Mucosa of rectum (tissue), 2 donors: Measurements from ENCODE around the gene GNG7.
"Not testable (repeated sequence)": the region's sequence is repeated elsewhere in the genome, so short reads cannot be mapped to it uniquely, and the experiment has no call there.

ENCODE experiments used
- H3K27ac ChIP-seq, 2 donors: one replicate each; pipeline ENCODE4 v1.7.0; 2013; ENCODE audit warnings: inconsistent platforms in 2 of 2, low read depth in 2 of 2, low read length in 2 of 2
- H3K27me3 ChIP-seq, 2 donors: one replicate each; pipeline ENCODE4 v1.7.0; 2013; ENCODE audit warnings: low read length in 2 of 2; ENCODE audit not compliant: control insufficient read depth in 2 of 2, insufficient read depth in 2 of 2
- H3K36me3 ChIP-seq, 2 donors: one replicate each; pipeline ENCODE4 v1.7.0; 2013; ENCODE audit warnings: low read length in 2 of 2; ENCODE audit not compliant: control insufficient read depth in 2 of 2, insufficient read depth in 2 of 2
- H3K4me1 ChIP-seq, 2 donors: one replicate each; pipeline ENCODE4 v1.7.0; 2013; ENCODE audit warnings: low read length in 2 of 2, mild to moderate bottlenecking in 1 of 2; ENCODE audit not compliant: control insufficient read depth in 2 of 2, insufficient read depth in 2 of 2
- H3K4me3 ChIP-seq, 2 donors: one replicate each; pipeline ENCODE4 v1.7.0; 2013; ENCODE audit warnings: low read length in 2 of 2
- H3K9ac ChIP-seq, 2 donors: one replicate each; pipeline ENCODE4 v1.7.0; 2013; ENCODE audit warnings: low read length in 2 of 2, low read depth in 1 of 2, mild to moderate bottlenecking in 1 of 2
- H3K9me3 ChIP-seq, 2 donors: one replicate each; pipeline ENCODE4 v1.7.0; 2013; ENCODE audit warnings: low read length in 2 of 2; ENCODE audit not compliant: control insufficient read depth in 2 of 2
- donor health status: healthy.
- donor health status: Normal muscosa, but diverticular disease.

GNG7 gene

GRCh38 chr19:2713170-2713569 lies 10.7 kb upstream of the GNG7 start:
- not testable (repeated sequence) for H3K9ac ChIP-seq

GRCh38 chr19:2711875-2712205 lies 9.3 kb upstream of the GNG7 start:
- H3K9ac ChIP-seq, result no peak overlapping the region
- H3K4me3 ChIP-seq, result no peak overlapping the region
- H3K4me1 ChIP-seq, result no peaks in the 10 kb centered on the region
- no peaks in the 10 kb centered on the region for H3K36me3 ChIP-seq
- H3K9me3 ChIP-seq, result peaks cover 0 to 4% of the 10 kb centered on the region in 2 donors
- H3K27ac ChIP-seq, result no peak overlapping the region
- H3K27me3 ChIP-seq, result no peaks in the 10 kb centered on the region

More at GRCh38 chr19:2713170-2713569, 10.7 kb upstream of the GNG7 start:
- not testable (repeated sequence) for H3K9me3 ChIP-seq, H3K4me1 ChIP-seq, H3K27me3 ChIP-seq, H3K36me3 ChIP-seq, H3K27ac ChIP-seq, H3K4me3 ChIP-seq

GRCh38 chr19:2711172-2711874 lies 8.8 kb upstream of the GNG7 start:
- no peaks in the 10 kb centered on the region for H3K27me3 ChIP-seq
- peak overlapping the region in 1 of 2 donors; percentile 23 for H3K27ac ChIP-seq
- H3K36me3 ChIP-seq, result no peaks in the 10 kb centered on the region
- no peak overlapping the region for H3K4me3 ChIP-seq
- H3K9me3 ChIP-seq, result peaks cover 0 to 4% of the 10 kb centered on the region in 2 donors
- no peaks in the 10 kb centered on the region for H3K4me1 ChIP-seq
- no peak overlapping the region for H3K9ac ChIP-seq

DNA sequence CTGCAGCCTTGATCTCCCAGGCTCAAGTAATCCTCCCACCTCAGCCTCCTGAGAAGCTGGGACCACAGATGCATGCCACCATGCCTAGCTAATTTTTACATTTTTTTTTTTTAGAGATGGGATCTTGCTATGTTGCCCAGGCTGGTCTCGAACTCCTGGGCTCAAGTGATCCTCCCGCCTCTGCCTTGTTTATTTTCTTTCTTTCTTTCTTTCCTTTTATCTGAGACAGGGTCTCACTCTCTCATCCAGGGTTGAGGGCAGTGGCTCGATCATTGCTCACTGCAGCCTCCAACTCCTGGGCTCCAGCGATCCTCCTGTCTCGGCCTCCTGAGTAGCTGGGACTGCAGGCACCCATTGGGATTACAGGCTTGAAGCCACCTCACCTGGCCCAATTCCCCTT lies 3.8 kb upstream of the GNG7 start:
- Histone ChIP-seq H3K9me3 (no peaks in the 10 kb centered on the region), H3K4me3 (no peak overlapping the region), H3K4me1 (peaks cover 0 to 5% of the 10 kb centered on the region in 2 donors), H3K27ac (no peak overlapping the region), H3K27me3 (no peaks in the 10 kb centered on the region), H3K36me3 (no peaks in the 10 kb centered on the region), H3K9ac (no peak overlapping the region)

GRCh38 chr19:2703691-2704216 lies 1.3 kb upstream of the GNG7 start:
- Histone ChIP-seq H3K27me3 (no peaks in the 10 kb centered on the region), H3K9ac (no peak overlapping the region), H3K36me3 (no peaks in the 10 kb centered on the region), H3K27ac (no peak overlapping the region), H3K4me1 (peaks cover 0 to 5% of the 10 kb centered on the region in 2 donors), H3K4me3 (no peak overlapping the region), H3K9me3 (no peaks in the 10 kb centered on the region)

DNA sequence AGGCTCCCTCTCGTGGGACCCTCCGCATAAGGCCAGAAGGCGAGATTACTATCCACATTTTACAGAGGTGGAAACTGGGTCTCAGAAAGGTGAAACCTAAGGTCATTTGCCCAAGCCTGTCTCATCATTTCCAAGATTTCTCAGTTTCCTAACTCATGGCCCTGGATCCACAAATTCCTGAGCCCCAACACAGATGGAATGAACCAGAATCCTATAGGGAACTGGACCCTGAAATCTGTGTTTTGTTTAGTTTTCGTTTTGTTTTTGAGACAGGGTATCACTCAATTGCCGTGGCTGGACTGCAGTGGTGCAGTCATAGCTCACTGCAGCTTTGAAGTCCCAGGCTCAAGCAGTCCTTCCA lies 563 bp upstream of the GNG7 start:
- Histone ChIP-seq H3K4me3 (peak overlapping the region; percentile 25 to 64), H3K27ac (no peak overlapping the region), H3K27me3 (no peaks in the 10 kb centered on the region), H3K9ac (peak overlapping the region in 1 of 2 donors; percentile 14), H3K36me3 (no peaks in the 10 kb centered on the region), H3K4me1 (peaks cover 0 to 5% of the 10 kb centered on the region in 2 donors), H3K9me3 (no peaks in the 10 kb centered on the region)

- peak overlapping the region; percentile 11 to 59 for H3K4me3 ChIP-seq
- no peaks in the 10 kb centered on the region for H3K9me3 ChIP-seq
- peak overlapping the region in 1 of 2 donors; percentile 63 for H3K9ac ChIP-seq
- H3K4me1 ChIP-seq, result peaks cover 0 to 5% of the 10 kb centered on the region in 2 donors
- H3K36me3 ChIP-seq, result no peaks in the 10 kb centered on the region
- H3K27me3 ChIP-seq, result no peaks in the 10 kb centered on the region
- peak overlapping the region in 1 of 2 donors; percentile 32 for H3K27ac ChIP-seq
Observed at GRCh38 chr19:2701361-2702169, 929 bp downstream of the GNG7 start.

DNA sequence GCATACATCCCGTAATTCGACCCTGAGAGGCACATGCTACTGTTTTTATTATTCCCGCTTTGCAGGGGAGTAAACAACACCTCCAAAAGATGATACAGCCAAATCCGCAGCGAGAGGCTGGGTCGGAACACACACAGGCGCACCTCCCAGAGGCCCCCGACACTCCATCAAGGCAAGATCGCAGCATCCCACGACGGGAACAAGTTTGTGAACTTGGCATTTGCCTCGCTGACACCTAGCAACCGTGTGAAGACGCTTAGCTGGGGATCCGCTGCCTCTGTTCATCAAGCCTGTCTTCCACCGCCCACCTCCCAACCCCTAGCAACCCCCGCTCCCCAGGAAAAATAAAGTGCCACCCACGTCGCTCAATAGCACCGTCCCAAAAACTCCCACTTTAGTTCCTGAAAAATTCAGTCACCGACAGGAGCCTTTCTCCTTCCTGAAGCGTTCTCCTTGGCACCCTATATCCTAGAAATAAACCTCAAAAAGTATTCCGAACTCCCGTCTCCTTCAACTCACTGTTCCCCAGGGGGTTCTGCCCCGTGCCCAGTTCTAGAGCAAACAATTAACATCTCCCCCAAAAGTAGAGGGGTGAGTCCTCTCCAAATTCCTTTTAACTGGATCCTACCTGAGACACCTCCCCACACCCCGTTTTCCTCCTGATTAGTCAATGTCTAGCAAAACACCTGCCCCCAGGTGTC lies 1.7 kb downstream of the GNG7 start:
- H3K27ac ChIP-seq, result peak overlapping the region in 1 of 2 donors; percentile 32
- H3K27me3 ChIP-seq, result no peaks in the 10 kb centered on the region
- peak overlapping the region in 1 of 2 donors; percentile 8 for H3K4me3 ChIP-seq
- no peaks in the 10 kb centered on the region for H3K36me3 ChIP-seq
- H3K9ac ChIP-seq, result peak overlapping the region in 1 of 2 donors; percentile 24
- no peaks in the 10 kb centered on the region for H3K9me3 ChIP-seq
- H3K4me1 ChIP-seq, result peaks cover 0 to 5% of the 10 kb centered on the region in 2 donors

DNA sequence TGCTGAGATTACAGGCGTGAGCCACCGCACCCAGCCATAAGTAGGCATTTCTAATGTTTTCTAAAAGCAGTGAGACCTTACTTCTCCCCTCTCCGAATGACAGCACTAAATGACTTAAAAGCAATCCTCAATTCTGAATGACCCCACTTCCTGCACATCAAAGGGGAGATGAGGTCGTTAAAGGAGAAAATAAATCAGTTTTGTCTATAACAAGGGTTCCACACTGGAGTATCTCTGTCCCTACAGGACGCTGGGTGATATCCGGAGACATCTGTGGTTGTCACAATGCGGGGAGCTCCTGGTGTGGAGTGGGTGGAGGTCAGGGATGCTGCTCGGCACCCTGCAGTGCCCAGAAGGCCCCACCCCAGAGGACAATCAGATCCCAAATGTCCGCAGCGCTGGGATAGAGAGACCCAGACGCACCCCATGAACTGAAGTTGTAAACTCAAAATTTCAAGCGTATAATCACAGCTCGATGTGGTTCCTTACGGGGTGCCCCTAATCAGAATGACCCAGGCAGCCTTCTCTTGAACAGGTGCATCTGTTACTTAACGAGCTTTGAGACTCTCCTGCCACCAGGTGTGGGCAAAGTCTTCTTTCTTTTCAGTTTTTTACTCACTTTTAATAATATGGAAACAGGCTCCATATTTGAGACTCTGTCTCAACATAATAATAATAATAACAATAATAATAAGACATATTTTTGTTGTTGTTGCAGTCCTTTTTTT lies 2.9 kb downstream of the GNG7 start:
- Histone ChIP-seq H3K27ac (peak overlapping the region; percentile 51 to 63), H3K4me3 (peak overlapping the region in 1 of 2 donors; percentile 1), H3K27me3 (no peaks in the 10 kb centered on the region), H3K9ac (no peak overlapping the region), H3K9me3 (no peaks in the 10 kb centered on the region), H3K4me1 (peaks cover 0 to 5% of the 10 kb centered on the region in 2 donors), H3K36me3 (no peaks in the 10 kb centered on the region)
